HCT116 (cell line): ENCODE measurements around the gene SMAP2.

Source experiments
- CTCF ChIP-seq, 3 experiments: fragments of 200-600 bp in 1 of 3; sonication (generic) in 1 of 3; IDR thresholded peaks in 2 of 3; conservative IDR thresholded peaks in 1 of 3; 2 replicates each; pipeline ENCODE4 v1.5.1; 2012 to 2017; ENCODE audit warnings: low read depth in 2 of 3, low read length in 2 of 3, antibody characterized with exemption in 1 of 3, borderline replicate concordance in 1 of 3, control low read depth in 1 of 3, mild to moderate bottlenecking in 1 of 3, mixed read lengths in 1 of 3, mixed run types in 1 of 3, moderate library complexity in 1 of 3; ENCODE audit not compliant: insufficient read depth in 1 of 3
- REST ChIP-seq: IDR thresholded peaks from 2 replicates; pipeline ENCODE4 v1.6.1; 2012; ENCODE audit warnings: low read depth

GRCh38 chr1:40389322-40389803 is 15.8 kb downstream of the SMAP2 start:
- TF ChIP-seq REST (no peak), CTCF (IDR thresholded peaks at IDR 0.05 in 2 of 3, conservative IDR thresholded peaks at IDR 0.05 in 1 of 3; ENCODE audit: borderline replicate concordance in 1 of 3, insufficient read depth in 1 of 3, low read depth in 2 of 3, low read length in 2 of 3) (no peak)
